NCI-H226 (cell line): ENCODE measurements around the gene PNCK.

ENCODE experiments used
- DNase-seq: peaks from one replicate; pipeline ENCODE4 v3.0.0-alpha.2; 2015

Gene PNCK

DNA sequence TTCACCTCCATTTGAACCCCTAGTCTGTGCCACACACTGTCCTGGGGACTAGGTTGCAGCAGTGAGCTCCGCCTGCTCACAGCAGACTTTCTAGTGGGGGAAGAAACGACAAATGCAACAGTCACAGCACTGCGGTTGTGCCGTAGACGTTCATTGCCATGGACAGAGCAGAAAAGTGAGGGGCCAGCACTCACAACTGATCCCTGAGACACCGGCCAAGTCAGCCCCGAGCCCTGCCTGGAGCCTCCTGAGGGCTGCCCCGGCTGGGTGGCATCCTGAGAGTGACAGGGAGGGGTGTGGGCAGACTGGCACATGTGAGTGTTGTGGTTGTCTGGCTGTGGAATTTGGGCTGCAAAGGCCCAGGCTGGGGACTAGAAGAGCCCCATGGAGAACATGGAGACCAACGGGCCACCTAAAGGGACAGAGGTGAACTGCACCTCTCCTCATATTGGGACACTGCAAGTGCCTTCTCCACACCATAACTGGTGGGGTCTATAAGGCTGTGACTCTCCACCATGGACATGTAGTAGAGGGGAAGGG is 22.0 kb downstream of the PNCK start:
- no peak for DNase-seq

DNA sequence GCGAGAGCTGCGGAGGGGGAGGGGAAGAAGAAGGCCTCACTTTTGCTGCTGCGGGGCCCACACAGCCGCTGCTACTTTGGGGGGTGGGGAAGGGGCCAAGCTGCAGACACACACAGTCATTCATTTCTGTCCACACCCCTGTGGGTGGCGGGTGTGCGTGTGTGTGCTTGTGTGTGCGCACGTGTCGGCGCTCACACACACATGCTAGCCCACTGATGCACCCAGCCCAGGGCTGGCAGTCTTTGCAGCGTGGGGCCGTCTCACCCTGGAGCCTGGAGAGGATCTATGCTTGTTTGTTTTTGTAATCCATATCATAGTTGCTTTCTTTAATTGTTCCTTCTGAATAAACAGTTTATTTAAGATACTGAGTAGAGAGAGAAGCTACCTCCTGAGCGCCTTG is 22.7 kb downstream of the PNCK start:
- DNase-seq = no peak

DNA sequence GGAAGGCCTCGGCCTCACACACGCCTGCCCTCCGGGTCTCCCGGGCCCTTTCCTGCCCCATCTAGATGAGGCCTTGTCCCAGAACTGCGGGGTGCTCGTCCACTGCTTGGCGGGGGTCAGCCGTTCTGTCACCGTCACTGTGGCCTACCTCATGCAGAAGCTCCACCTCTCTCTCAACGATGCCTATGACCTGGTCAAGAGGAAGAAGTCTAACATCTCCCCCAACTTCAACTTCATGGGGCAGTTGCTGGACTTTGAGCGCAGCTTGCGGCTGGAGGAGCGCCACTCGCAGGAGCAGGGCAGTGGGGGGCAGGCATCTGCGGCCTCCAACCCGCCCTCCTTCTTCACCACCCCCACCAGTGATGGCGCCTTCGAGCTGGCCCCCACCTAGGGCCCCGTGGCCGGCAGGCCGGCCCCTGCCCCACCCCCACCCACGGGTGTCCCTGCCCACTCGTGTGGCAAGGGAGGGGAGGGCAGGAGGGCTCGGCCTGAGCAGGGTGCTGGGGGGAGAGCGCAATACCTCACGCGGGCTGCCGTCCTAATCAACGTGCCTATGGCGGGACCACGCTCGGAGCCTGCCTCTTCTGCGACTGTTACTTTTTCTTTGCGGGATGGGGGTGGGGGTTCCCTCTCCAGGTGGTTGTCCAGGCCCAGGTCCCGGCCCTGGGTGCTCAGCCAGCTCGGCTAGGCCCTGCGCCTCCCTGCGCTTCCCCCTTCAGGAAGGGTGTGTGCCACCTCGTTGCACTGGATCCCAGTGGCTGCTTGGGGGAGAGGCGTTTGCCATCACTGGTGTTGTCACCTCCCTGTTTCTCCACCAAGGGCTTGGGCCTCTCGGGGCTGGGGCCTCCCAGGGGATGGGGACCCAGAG is 23.5 kb downstream of the PNCK start:
- no peak for DNase-seq

DNA sequence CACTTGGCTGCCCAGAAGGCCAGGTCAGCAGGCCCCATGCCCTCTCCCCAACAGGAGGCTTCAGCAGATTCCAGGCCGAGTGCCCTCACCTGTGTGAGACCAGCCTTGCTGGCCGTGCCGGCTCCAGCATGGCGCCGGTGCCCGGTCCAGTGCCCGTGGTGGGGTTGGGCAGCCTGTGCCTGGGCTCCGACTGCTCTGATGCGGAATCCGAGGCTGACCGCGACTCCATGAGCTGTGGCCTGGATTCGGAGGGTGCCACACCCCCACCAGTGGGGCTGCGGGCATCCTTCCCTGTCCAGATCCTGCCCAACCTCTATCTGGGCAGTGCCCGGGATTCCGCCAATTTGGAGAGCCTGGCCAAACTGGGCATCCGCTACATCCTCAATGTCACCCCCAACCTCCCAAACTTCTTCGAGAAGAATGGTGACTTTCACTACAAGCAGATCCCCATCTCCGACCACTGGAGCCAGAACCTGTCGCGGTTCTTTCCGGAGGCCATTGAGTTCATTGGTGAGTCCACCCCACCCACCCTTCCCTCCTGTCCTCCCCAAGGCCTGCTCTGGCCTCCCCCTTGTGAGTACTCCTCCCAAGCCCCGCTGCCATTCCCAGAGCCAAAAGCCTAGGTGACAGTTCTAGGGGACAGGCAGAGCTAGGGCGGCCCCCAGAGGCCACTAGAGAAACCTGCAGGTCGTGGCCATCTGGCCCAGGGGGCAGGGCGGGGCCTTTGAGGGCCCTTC is 24.3 kb downstream of the PNCK start:
- no peak for DNase-seq

DNA sequence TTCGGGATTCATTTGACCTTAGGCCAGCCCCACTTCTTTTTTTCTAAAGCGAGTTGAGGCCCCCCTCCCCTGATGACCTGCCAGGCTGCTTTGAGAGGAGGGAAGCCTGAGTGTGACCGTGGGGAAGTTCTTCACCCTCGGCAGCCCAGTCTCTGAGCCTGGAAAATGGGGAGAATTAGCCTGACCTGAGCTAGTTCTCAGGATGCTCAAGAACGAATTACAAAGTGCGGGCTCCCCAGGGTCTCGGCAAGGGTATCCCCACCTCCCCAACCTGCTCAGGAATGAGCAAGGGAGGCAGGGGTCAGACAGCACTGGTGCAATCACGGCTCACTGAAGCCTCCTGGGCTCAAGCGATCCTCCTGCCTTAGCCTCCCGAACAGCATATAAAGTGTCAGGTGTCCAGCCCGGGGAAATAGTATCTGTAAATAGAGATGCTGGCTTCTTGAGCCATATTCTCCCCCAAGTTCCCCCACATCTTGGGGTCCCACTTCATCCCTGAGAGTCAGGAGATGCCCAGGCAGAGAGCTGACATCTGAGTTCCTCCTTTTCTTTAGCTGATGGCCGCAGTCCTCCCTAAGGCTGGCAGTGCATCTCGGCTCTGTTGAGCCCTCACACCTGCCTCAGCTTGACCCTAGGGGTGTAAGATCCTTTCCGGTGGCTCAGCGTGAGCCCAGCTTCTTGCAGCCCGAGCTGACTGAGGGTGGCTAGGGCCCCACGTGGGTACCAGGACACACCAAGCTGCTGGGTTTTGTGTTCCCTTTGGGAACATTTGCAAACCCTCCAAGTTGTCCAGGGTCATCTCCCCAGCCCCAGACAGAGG is 25.0 kb downstream of the PNCK start:
- DNase-seq = no peak

DNA sequence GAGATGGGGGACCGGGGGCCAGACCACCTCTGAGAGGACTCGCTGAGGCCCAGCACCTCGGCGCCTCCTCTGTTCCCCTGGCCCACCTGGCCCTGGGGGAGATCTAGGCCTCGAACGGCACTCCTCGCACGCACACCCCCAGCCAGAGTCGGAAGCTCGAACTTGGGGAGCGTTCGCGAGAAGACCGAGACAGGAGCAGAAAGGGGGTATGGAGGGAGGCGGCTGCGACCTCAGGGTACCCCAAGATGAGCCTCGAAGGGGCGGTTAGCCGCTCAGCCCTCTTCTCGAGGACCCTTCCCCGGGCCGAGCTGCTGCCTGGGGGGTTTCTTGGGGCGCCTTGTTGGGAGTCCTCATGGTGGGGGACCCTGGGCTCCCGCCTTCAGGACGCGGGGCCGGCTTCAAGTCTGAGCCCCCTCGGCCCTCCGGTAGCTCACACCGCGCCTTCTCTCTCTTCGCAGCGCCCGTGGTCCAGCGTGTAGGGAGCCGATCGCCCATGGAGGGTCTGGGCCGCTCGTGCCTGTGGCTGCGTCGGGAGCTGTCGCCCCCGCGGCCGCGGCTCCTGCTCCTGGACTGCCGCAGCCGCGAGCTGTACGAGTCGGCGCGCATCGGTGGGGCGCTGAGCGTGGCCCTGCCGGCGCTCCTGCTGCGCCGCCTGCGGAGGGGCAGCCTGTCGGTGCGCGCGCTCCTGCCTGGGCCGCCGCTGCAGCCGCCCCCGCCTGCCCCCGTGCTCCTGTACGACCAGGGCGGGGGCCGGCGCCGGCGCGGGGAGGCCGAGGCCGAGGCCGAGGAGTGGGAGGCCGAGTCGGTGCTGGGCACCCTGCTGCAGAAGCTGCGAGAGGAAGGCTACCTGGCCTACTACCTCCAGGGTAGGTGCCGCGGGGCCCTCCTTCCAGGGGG is 25.9 kb downstream of the PNCK start:
- no peak for DNase-seq

DNA sequence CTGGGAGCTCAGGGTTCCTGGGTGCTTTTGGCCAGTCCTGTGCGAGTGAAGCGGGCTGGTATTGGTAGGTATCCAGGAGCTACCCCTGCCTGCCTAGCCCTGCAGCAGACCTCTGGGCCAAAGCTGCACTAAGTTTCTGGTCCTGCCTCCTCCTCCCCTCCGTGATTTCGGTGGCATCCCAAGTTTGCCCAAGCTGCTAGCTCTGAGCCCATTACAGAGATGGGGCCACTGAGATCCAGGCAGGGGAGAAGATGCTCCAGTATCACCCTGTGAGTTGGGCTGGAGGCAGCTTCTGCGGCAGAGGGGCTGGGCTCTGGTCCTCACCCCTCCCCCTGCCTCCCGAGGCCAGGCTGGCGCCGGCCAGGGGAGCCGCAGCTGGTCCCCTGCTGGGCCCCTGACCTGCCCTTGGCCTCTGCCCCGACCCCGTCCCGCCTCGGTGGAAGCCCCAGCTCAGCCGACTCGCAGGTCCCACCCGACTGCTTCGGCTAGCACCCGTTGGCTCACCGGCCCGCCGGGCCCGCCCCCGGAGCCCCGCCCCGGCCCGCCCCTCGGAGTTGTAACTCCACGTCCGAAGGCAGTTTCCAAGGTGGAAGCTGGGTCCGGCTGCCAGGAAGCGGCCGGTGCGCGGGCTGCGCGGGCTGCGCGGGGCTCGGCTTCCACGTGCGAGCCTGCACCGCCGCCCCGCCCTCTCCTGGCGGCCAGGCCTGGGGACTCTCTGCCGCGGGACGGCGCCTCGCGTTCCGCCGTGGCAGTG is 26.8 kb downstream of the PNCK start, which contains the start of gene DUSP9:
DUSP9 (plus strand) TSS at position 584 of the 754 bp plus-strand sequence. CDS start 751 bp downstream, outside the sequence.
- DNase-seq = peak; percentile 43

DNA sequence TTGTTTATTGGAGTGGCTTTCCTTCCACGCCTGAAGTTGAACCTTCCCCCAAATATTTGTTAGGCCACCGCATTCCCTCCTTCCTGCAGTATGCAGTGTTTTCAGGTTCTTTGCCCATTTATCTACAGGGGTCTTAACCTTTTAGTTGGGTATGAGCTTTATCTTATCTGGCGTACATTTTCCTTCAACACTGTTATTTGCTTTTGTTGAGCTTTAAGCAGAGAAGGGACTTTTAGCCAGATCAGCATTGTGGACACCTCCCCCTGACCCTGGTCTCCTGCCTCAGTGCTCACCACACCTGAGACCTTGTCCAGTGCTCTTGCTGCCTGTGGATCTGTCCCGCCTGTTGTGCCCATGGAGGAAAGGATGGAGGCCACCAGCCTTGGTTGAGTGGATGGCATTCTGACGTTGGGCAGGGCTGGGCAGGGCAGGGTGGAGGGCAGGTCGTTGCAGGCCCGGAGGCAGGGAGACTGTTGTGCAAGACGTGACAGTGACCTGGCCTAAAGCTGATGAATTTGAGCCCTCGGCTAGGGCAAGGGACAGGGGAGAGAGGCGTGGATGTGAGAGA is 27.6 kb downstream of the PNCK start:
- DNase-seq = no peak

DNA sequence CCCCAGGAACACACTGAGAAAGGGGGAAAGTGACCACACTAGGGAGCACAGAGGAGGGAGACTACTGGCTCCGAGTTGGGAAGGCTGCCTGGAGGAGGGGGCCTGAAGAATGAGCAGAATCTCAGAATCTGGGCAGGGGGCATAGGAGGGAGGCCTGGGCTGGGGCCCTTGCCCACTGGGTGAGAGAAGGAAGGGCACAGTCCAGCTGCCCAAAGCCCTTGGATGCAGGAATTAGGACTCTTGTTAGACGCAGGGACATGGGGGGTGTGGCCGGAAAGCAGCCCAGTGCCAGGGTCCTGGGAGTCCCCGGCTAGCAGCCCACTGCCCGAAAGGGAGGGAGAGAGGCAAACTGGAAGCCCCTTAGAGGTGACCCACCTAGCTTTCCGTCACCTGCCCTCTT is 28.5 kb downstream of the PNCK start:
- DNase-seq = no peak

DNA sequence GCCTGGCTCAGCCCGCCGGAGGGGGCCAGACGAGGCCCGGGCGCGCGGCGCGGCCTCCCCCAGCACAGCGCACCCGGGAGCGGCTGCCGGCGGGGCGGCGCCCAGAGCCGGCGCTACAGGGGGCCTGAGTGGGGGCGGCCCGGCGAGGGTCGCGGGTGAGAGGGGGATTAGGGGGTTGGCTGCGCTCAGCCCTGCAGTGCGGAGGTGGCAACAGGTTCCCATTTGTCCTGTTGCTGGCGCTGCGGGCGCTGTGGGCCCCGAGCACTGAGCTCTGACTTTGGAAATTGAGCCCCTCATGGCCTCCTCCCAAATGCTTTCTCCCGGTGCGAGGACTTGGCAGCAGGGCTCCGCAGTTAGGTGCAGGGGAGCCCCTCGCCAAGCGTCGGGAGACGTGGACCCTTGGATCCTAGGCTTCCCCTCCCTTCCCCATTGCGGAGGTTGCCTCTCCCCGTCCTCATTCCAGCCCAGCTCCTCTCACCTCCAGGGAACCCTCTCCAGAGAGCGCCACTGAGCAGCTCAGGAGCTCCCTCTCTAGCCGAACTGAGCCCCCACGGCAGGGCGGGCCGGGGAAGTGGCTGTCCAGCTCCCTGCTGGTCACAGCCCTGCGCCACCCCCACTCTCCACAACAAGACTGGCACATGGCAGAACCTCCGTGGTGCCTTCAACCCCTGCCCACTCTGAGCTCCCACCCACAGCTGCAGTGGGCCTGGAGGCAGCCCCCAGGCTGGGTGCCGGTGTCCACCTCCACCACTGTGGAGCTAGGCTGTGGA is 29.1 kb downstream of the PNCK start:
- no peak for DNase-seq

DNA sequence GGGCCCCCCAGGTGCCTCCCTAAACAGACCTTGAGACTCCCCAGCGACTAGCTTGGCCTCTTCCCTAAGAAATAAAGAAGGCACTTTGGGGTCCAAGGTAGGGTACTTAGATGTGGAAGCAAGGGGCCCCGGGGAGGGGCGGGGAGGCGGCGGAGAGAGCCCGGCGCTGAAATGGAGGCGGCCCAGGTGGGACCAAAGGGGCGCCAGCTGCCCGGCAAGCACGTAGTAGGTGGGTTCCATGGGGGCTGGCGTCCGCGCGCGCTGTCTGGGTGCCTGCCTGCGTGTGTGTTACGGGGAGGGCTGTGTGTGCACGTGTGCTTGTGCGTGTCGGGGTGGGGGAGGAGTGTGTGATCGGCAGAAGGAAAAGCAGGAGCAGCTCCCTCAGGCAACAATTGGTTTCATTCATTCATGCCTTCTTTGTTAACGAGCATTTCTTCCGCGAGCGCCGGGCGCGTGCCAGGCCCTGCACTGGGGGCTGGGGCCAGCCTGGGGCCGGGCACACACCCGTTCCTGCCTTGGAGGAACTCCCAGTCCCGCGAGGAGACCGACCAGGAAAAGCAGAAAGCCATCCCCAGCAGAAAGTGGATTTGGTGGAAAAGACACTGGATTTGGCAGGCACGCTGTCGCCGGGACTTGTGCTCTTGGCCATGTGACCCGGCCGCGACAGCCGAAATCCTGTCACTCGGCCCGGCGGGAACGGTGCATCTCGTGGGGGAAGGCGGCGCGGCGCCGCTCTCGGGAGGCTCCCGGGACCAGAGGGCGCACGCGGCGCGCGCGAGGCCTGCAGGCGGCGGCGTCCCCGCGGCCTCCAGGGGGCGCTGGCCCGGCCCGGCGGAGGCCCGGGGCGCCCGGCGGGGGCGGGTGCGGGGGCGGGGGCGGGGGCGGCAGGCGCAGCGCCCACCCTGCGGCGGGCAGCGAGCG is 29.9 kb downstream of the PNCK start:
- no peak for DNase-seq

DNA sequence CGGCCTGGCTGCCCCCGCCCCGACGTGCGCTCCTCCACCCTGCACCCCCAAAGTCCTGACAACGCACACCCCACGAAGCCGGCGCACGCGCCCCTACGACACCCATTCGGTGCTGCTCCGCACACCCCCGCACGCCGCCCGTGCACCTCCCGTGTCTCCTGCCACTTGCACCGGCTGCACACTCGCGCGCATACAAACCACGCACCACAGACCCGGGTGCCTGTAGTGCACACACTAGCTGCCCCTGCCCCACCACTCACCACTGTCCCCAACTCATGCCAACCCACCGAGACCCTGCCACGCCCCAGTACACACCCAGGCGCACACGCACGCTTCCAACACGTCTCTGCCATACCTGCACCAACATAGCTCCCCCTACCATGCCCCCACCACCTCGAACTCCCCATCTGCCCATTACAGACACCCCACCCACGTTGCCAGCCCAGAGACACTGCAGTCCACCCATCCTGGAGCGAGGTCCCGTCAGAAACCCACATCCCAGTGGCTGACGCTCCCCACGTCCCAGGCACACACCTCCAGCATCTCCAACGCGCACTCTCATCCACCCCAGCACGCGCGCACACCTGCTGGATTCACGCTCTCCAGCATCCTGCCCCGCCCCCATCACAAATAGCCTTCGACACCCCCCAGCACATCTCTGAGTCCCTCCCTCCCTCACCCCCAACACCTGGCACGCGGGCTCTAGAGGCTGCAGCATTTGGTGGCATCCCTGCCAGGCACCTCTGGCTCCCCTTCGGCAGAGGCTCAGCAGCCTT is 30.8 kb downstream of the PNCK start:
- no peak for DNase-seq

DNA sequence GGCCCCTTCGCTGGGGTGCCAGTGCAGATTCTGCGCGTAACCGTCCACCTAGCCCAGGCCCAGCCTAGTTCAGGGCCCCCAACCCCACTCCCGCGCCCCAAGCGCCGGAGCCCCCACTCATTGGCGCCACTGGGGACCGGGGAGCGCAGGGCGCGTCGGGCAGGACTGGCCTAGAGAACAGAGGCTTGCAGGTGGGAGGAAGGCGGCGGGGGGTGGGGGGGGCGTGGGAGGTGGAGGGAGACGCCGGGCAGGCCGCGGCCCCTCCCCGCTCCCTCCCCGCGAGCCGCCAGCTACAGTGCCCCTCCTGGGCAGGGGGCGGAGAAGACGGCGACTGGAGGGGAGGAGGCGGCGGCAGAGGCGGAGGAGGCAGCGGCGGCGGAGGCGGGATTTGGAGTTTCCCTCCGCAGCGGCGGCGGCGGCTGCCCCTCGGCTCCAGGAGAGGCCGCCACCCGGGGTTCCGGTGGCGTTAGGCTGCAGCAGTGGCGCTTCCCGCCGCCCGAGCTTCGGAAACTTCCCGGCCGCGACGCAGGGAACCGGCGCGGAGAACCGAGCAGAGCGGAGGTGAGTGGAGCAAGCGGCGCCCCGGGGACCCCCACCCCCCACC is 31.5 kb downstream of the PNCK start:
- no peak for DNase-seq

DNA sequence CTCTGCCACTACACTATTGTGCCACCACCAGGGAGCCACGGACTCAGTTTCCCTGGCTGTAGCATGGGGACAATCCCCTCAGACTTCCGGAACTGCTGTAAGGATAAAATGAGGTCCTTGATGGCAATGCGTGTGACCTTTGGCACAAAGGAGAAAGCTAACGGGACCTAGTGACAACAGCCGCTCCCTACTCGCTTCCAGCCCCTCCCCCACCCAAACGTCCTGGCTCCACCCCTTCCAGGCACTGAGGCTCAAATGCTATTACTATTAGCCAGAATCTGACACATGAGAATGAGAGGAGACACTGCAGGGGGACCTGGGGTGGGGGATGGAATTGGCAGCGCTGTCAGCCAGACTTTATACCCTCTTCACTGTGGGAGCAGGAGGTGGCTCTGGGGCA is 32.0 kb downstream of the PNCK start:
- DNase-seq = no peak

DNA sequence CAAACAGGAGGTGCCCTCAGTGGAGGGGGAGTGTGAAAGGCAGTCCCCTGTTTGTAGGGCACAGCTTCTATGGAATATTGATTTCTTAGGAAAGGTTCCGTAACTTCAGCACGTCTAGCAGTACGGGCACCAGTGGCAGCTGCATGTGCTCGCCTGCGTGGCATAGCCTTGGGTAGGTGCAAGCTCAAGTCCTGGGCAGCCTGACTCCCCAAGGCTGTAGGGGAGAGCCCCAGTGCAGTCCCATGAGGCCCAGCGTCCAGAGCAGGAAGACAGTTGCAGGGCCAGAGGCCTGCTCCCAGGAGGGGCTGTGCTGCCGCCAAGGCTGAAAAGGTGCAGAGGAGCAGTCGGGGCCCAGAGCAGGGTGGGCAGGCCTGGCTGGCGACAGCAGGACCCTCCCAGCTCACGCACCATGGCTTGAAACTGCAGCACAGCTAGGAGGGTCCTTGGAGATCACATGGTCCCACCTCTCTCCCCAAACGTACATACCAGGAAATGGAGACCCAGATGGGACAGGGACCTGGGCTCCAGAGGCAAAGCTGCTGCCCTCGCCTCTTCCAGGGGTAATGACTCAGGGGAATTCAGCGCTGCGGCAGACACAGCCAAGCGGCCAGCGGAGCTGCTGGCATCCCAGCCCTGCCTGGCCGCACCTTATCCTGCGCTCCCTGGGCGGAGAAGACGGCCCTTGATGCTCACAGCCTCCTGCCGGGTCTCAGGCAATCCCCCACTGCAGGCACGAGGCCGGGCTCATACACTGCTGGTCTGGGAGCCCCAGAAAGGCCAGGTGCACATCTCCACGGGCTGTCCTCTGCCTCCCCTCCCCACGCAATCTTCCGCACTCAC is 32.7 kb downstream of the PNCK start:
- DNase-seq = no peak

DNA sequence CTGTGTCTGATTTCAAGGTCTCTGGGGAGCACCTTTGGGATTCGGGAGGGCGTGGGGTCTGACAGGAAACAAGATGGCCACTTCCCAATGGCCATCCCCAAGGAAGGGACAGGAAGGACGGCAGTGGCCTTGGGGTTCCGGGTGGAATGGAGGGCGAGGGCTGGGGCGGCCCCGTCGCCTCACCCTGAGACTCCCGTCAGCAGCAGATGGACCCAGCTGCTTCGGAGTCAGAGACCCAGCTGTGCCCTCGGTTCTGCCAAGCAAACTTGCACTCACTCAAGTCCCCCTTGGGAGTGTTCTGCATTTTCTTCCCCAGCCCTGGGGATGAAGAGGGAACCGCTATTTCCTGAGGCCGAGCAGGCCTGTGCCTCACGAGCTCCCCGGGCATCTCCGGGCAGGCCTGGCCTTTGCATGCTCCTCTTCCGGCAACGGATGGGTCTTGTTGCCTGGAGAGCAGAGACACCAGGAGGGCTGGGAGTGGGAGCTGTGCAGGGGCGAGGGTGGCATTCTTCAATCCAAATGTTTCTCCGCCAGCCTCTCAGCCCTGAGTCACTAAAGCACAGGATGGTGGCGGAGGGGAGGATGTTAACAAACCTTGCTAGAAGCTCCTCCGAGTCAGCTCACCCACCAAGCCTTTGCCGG is 33.4 kb downstream of the PNCK start:
- no peak for DNase-seq
